Sigmoid colon (tissue), 7 donors: ENCODE results near the gene HPS4. TPM values are rescaled to one million over a fixed set of nuclear protein-coding genes. Genes with fewer than 3 reads are reported as not detected.

Experiments used
- DNase-seq: peaks from one replicate; pipeline ENCODE4 v3.0.0-alpha.2; 2019
- H3K27ac ChIP-seq, 4 donors: fragments of 200-600 bp; sonication (generic); one replicate each; pipeline ENCODE4 v1.5.1; 2016 to 2019; ENCODE audit warnings: mild to moderate bottlenecking in 1 of 4
- H3K27me3 ChIP-seq, 3 donors: fragments of 200-600 bp; sonication (generic); one replicate each; pipeline ENCODE4 v1.5.1; 2019; ENCODE audit warnings: mild to moderate bottlenecking in 1 of 3
- H3K36me3 ChIP-seq, 4 donors: fragments of 200-600 bp; sonication (generic); one replicate each; pipeline ENCODE4 v1.5.1; 2016 to 2019
- H3K4me1 ChIP-seq, 4 donors: fragments of 200-600 bp; sonication (generic); one replicate each; pipeline ENCODE4 v1.5.1; 2017 to 2019
- H3K4me3 ChIP-seq, 4 donors: fragments of 200-600 bp; sonication (generic); one replicate each; pipeline ENCODE4 v1.5.1; 2017 to 2019; ENCODE audit warnings: mild to moderate bottlenecking in 2 of 4, moderate library complexity in 1 of 4
- H3K9me3 ChIP-seq, 4 donors: fragments of 200-600 bp in 3 of 4; sonication (generic) in 3 of 4; one replicate each; pipeline versions ENCODE4 v1.5.1 to v1.6.1; 2013 to 2019
- CTCF ChIP-seq, 4 experiments: fragments of 450-650 bp in 3 of 4; fragments of 200-600 bp in 1 of 4; IDR thresholded peaks; one replicate each; pipeline ENCODE4 v1.5.1; 2016 to 2019; ENCODE audit warnings: antibody characterized with exemption in 4 of 4, mild to moderate bottlenecking in 3 of 4, moderate library complexity in 2 of 4
- EP300 ChIP-seq, 4 donors: sonication (generic); formaldehyde crosslinking; IDR thresholded peaks; one replicate each; pipeline ENCODE4 v1.6.1; 2017; ENCODE audit warnings: antibody characterized with exemption in 4 of 4
- POLR2A ChIP-seq, 2 donors: fragments of 450-650 bp; IDR thresholded peaks; one replicate each; pipeline ENCODE4 v1.6.1; 2016; ENCODE audit warnings: antibody characterized with exemption in 2 of 2, mild to moderate bottlenecking in 2 of 2, moderate library complexity in 2 of 2
- POLR2AphosphoS5 ChIP-seq, 4 donors: sonication (generic); formaldehyde crosslinking; IDR thresholded peaks; one replicate each; pipeline ENCODE4 v1.6.1; 2017; ENCODE audit warnings: antibody characterized with exemption in 4 of 4
- WGBS, 2 donors: extraction: QIAGEN DNeasy Blood & Tissue Kit; methylation state at CpG; one replicate each; pipeline ENCODE4 v1.1.7; 2013; 5-methylcytosine and 5-hydroxymethylcytosine counted together
- intact Hi-C: fragments of 100-400 bp; cut with DNase I; formaldehyde crosslinking; loops from one replicate; pipeline ENCODE4 v1.15.1; 2023
- polyA plus RNA-seq, 3 donors: library from polyadenylated mRNA; stranded (reverse); fragments of 200-250 nt; gene quantifications; one replicate each; pipeline ENCODE4 v1.2.3, GENCODE V29; 2013
- total RNA-seq, 4 donors: library from RNA; depleted of rRNA; stranded (reverse); fragments of >200 nt; gene quantifications; one replicate each; pipeline ENCODE4 v1.1.0, GENCODE V29; 2016
- donor health status: healthy with polysubstance abuse.
- donor health status: Bipolar disorder and iron deficiency.
- donor health status: healthy.

Gene HPS4
- total and polyA plus RNA-seq, 7 donors = 4.8 to 48.7 (median 19.0) TPM

DNA sequence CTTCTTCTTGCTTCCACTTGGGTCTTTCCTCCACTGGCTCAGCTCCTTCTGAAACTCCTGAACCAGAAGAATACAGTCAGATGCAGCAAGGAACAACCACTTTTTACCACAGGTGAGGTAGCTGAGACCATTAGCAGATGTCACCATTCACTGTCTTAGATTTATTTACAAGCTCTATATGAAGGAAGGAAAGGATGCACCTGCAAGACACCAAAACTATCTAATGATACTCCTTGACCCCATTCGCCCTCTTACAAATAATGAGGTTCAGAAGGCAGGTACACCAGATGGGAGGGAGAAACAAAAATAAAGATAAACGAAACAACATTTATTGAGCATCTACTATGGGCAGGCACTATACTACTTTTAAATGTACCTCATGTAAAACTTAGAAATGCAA, 18.4 kb upstream of the HPS4 start:
- WGBS, 2 donors = 81 to 90% methylated on average over 2 of the region's 2 CpGs
- no peak overlapping the region for H3K27ac ChIP-seq
- no peak overlapping the region for H3K4me3 ChIP-seq
- no peak for DNase-seq
- H3K27me3 ChIP-seq = no peaks in the 10 kb centered on the region
- H3K4me1 ChIP-seq = no peaks in the 10 kb centered on the region
- TF ChIP-seq EP300 (IDR thresholded peaks at IDR 0.05) = no peak
- TF ChIP-seq POLR2A (IDR thresholded peaks at IDR 0.05) = no peak
- TF ChIP-seq POLR2AphosphoS5 (IDR thresholded peaks at IDR 0.05) = no peak
- no peak for TF ChIP-seq CTCF (IDR thresholded peaks at IDR 0.05)
- intact Hi-C loops = no loop called here
- peaks cover 47 to 100% (median 80%) of the 10 kb centered on the region in 4 donors for H3K36me3 ChIP-seq
- no peaks in the 10 kb centered on the region for H3K9me3 ChIP-seq

GRCh38 chr22:26499188-26499703, 15.7 kb upstream of the HPS4 start:
- intact Hi-C loops = no loop called here
- WGBS, 2 donors = 92 to 94% methylated on average over 25 of the region's 25 CpGs
- Histone ChIP-seq H3K9me3 (no peaks in the 10 kb centered on the region), H3K27ac (no peak overlapping the region), H3K4me1 (no peaks in the 10 kb centered on the region), H3K4me3 (no peak overlapping the region), H3K36me3 (peaks cover 43 to 100% (median 72%) of the 10 kb centered on the region in 4 donors), H3K27me3 (no peaks in the 10 kb centered on the region)
- TF ChIP-seq POLR2A (IDR thresholded peaks at IDR 0.05) (no peak), POLR2AphosphoS5 (IDR thresholded peaks at IDR 0.05) (no peak), CTCF (IDR thresholded peaks at IDR 0.05) (no peak), EP300 (IDR thresholded peaks at IDR 0.05) (no peak)
- DNase-seq = no peak

DNA sequence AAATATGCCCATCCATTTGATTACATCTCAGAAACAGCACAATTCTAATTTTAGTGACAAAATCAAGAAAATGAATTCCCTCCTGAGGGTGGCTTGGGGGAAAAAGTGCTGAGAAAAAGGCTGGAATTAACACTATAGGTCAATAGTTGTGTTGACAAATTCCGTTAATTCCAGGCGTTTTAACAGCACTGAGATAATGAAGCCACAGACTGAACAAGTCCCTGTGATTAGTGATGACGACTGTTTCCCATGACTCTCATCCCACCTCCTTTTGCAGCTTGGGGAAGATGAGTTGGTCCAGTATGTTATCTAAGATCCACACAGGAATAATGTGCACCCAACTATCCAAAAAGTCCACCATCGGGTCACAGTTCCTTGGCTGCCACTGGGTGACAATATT, 12.9 kb upstream of the HPS4 start:
- DNase-seq = no peak
- TF ChIP-seq EP300 (IDR thresholded peaks at IDR 0.05) (no peak), POLR2AphosphoS5 (IDR thresholded peaks at IDR 0.05) (no peak), POLR2A (IDR thresholded peaks at IDR 0.05) (no peak), CTCF (IDR thresholded peaks at IDR 0.05) (no peak)
- WGBS, 2 donors = 82 to 90% methylated on average over 4 of the region's 4 CpGs
- H3K4me3 ChIP-seq = no peak overlapping the region
- intact Hi-C loops = no loop called here
- no peaks in the 10 kb centered on the region for H3K4me1 ChIP-seq
- peaks cover 31 to 100% (median 64%) of the 10 kb centered on the region in 4 donors for H3K36me3 ChIP-seq
- no peaks in the 10 kb centered on the region for H3K9me3 ChIP-seq
- H3K27me3 ChIP-seq = no peaks in the 10 kb centered on the region
- no peak overlapping the region for H3K27ac ChIP-seq

- H3K27ac ChIP-seq = no peak overlapping the region
- no peaks in the 10 kb centered on the region for H3K4me1 ChIP-seq
- peaks cover 32 to 100% (median 60%) of the 10 kb centered on the region in 4 donors for H3K36me3 ChIP-seq
- H3K9me3 ChIP-seq = no peaks in the 10 kb centered on the region
- no peaks in the 10 kb centered on the region for H3K27me3 ChIP-seq
- DNase-seq = no peak
- H3K4me3 ChIP-seq = no peak overlapping the region
- intact Hi-C loops = no loop called here
- TF ChIP-seq EP300 (IDR thresholded peaks at IDR 0.05) = no peak
Measured at GRCh38 chr22:26494506-26494905, 10.9 kb upstream of the HPS4 start.

- no peak for DNase-seq
- Histone ChIP-seq H3K27me3 (no peaks in the 10 kb centered on the region), H3K27ac (no peak overlapping the region), H3K4me1 (no peaks in the 10 kb centered on the region), H3K9me3 (no peaks in the 10 kb centered on the region), H3K4me3 (no peak overlapping the region), H3K36me3 (peaks cover 47 to 100% (median 59%) of the 10 kb centered on the region in 4 donors)
- TF ChIP-seq POLR2AphosphoS5 (IDR thresholded peaks at IDR 0.05) (no peak), EP300 (IDR thresholded peaks at IDR 0.05) (no peak), CTCF (IDR thresholded peaks at IDR 0.05) (no peak), POLR2A (IDR thresholded peaks at IDR 0.05) (no peak)
- WGBS, 2 donors = 91 to 95% methylated on average over 9 of the region's 9 CpGs
- intact Hi-C loops = no loop called here
Measured at GRCh38 chr22:26492220-26492619, 8.6 kb upstream of the HPS4 start.
